Right atrium auricular region (tissue), 2 donors: ENCODE data around the gene MT2A. TPM values are rescaled to one million over a fixed set of nuclear protein-coding genes. Genes with fewer than 3 reads are reported as not detected.

Experiments used
- DNase-seq: peaks from one replicate; pipeline ENCODE4 v3.0.0-alpha.2; 2019; ENCODE audit warnings: low spot score
- H3K27ac ChIP-seq, 2 donors: fragments of 200-600 bp; sonication (generic); 1 replicate in 1 of 2; 2 replicates in 1 of 2; pipeline ENCODE4 v1.5.1; 2016 to 2019
- H3K27me3 ChIP-seq, 2 donors: fragments of 200-600 bp; sonication (generic); one replicate each; pipeline versions ENCODE4 v1.5.1 to v1.6.0; 2017 to 2019
- H3K36me3 ChIP-seq: fragments of 200-600 bp; sonication (generic); one replicate; pipeline ENCODE4 v1.5.1; 2016
- H3K4me1 ChIP-seq, 2 donors: fragments of 200-600 bp; sonication (generic); one replicate each; pipeline versions ENCODE4 v1.5.1 to v1.6.0; 2017 to 2019
- H3K4me3 ChIP-seq, 2 donors: fragments of 200-600 bp; sonication (generic); 1 replicate in 1 of 2; 2 replicates in 1 of 2; pipeline ENCODE4 v1.5.1; 2017 to 2019; ENCODE audit warnings: mild to moderate bottlenecking in 1 of 2, moderate library complexity in 1 of 2
- H3K9me3 ChIP-seq, 2 donors: fragments of 200-600 bp; sonication (generic); one replicate each; pipeline ENCODE4 v1.5.1; 2019
- CTCF ChIP-seq, 2 donors: fragments of 200-600 bp; sonication (generic); IDR thresholded peaks; one replicate each; pipeline ENCODE4 v1.5.1; 2019; ENCODE audit warnings: antibody characterized with exemption in 2 of 2
- total RNA-seq, 2 donors: library from RNA; depleted of rRNA; stranded (reverse); fragments of >200 nt; gene quantifications; one replicate each; pipeline ENCODE4 v1.1.0, GENCODE V29; 2016

Gene MT2A
- total RNA-seq, 2 donors from 2014 or later: 33.3 to 118 TPM

- H3K36me3 ChIP-seq: no peaks in the 10 kb centered on the region
- H3K4me1 ChIP-seq: peaks cover 0 to 20% of the 10 kb centered on the region in 2 donors
- H3K27me3 ChIP-seq: peaks cover 5 to 7% of the 10 kb centered on the region in 2 donors
- H3K4me3 ChIP-seq: peak overlapping the region; percentile 46 to 64
- no peaks in the 10 kb centered on the region for H3K9me3 ChIP-seq
- DNase-seq: no peak
- TF ChIP-seq CTCF (IDR thresholded peaks at IDR 0.05): no peak
- H3K27ac ChIP-seq: peak overlapping the region in 1 of 2 donors; percentile 63
Observed at GRCh38 chr16:56658327-56658875, 50.0 kb downstream of the MT2A start.

Other genes with a start within 250 kb of the MT2A start
- 100 to 1,000 TPM; 110 to 153 TPM for gene AMFR, start 183.0 kb upstream of the MT2A start, total RNA-seq
- gene NUDT21, start 157.3 kb upstream of the MT2A start, total RNA-seq: 10 to 100 TPM; 37.0 to 43.7 TPM
- gene OGFOD1, start 157.0 kb upstream of the MT2A start, total RNA-seq: 10 to 100 TPM; 18.0 to 23.7 TPM
- 10 to 100 TPM; 28.6 to 49.6 TPM for gene BBS2, start 88.6 kb upstream of the MT2A start, total RNA-seq
- gene MT4, start 43.5 kb upstream of the MT2A start, total RNA-seq: not detected
- gene MT3, start 19.1 kb upstream of the MT2A start, total RNA-seq: not detected
- gene MT1E, start 17.2 kb downstream of the MT2A start, total RNA-seq: 100 to 1,000 TPM; 129 to 210 TPM
- gene MT1M, start 24.1 kb downstream of the MT2A start, total RNA-seq: 1 to 10 TPM; 5.2 to 9.9 TPM
- 10 to 100 TPM in 1 of 2 donors, not detected in 1; 30.0 TPM for gene MT1A, start 30.1 kb downstream of the MT2A start, total RNA-seq
- not detected for gene MT1B, start 43.3 kb downstream of the MT2A start, total RNA-seq
- gene MT1F, start 49.4 kb downstream of the MT2A start, total RNA-seq: 1 to 10 TPM; 3.2 to 6.1 TPM
- 1 to 10 TPM in 1 of 2 donors, not detected in 1; 7.2 TPM for gene MT1G, start 59.5 kb downstream of the MT2A start, total RNA-seq
- not detected for gene MT1H, start 61.2 kb downstream of the MT2A start, total RNA-seq
- 100 to 1,000 TPM; 193 to 287 TPM for gene MT1X, start 73.9 kb downstream of the MT2A start, total RNA-seq
- 10 to 100 TPM; 18.1 to 19.8 TPM for gene NUP93, start 121.5 kb downstream of the MT2A start, total RNA-seq